Stimulated activated CD8-positive, alpha-beta memory T cell treated with anti-CD3 and anti-CD28 coated beads, Interleukin-15, amount 100 ng/mL, for 24 hours (primary cell): ENCODE measurements around the gene PAX1.

Experiments used
- DNase-seq: peaks from one replicate; pipeline ENCODE4 v3.0.0-alpha.2; 2020; ENCODE audit warnings: low read depth

Gene PAX1

DNA sequence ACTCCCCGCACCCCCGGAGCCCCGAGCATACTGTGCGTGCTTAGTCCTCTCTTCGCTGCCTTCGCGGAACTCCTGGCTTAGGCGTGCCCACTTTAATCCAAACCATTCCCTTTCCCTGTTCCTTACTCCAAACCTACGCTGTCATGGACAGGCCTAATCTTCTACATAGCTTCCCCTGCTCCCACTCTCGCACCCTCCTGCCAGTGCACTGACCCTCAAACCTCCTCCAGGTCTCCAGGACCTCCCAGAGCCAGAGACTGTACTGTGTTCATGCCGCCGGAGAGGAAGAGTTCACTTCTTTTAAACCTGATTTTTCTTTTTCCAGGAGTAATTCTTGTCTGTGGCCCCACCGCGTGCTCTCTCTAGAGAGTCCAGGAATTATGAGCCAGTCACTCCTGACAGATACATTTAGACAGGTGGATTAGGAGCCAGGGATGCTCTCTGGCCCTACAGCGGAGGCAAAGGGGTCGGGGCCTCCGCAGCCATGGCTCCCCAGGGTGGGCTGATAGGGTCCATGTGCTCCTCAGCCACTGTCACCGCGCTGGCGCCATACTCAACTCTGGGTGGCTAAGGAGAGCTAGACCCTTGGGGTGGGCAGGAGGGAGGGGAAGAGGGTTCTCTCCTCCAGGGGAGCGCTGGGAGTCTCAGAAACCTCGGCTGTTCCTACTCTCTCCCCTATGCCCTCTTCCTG, 1.6 kb upstream of the PAX1 start:
- no peak for DNase-seq

DNA sequence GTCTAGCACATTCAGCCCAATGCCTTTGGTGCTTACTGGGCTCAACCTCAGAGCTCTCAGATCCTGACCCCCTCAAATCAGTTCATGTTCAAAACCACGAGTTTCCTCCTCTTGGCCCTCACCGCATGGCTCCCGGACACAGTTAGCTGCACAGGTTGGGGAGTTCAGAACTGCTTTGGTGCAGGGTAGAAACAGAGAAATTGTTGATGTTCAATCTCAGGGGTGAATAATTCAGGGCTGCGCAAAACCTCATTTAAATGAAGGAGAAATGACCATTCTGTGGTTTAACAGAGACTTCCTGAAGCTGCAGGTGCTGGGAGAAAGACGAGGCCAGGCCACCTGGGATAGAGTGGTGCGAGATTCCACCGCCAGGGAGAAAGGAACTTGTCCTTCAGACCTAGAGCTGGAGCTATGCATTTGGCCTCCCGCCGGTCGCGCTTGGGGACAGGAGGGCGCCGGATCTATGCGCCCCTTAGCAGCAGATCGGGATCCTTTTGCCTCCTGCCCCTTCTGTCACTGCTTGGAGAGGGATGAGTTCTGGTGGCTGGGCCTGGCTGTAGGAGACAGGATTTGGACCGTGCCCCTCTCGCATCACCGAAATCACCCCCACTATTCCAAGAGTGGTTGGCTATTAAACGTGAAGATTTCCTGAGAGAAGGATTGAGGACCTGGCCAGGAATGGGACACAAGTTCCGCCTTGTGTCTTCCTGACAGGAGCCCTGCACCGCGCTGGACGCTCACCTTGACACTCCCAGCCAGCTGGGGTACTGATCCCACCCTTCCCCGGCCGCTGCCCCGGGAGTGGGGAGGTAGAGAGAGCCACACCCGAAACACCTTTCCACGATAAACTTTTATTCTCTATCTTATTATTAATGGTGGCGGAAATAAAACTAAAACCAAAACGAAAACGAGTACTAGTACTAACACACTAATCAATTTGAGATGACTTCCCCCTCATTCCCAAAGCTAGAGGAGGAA, 767 bp upstream of the PAX1 start:
- no peak for DNase-seq

DNA sequence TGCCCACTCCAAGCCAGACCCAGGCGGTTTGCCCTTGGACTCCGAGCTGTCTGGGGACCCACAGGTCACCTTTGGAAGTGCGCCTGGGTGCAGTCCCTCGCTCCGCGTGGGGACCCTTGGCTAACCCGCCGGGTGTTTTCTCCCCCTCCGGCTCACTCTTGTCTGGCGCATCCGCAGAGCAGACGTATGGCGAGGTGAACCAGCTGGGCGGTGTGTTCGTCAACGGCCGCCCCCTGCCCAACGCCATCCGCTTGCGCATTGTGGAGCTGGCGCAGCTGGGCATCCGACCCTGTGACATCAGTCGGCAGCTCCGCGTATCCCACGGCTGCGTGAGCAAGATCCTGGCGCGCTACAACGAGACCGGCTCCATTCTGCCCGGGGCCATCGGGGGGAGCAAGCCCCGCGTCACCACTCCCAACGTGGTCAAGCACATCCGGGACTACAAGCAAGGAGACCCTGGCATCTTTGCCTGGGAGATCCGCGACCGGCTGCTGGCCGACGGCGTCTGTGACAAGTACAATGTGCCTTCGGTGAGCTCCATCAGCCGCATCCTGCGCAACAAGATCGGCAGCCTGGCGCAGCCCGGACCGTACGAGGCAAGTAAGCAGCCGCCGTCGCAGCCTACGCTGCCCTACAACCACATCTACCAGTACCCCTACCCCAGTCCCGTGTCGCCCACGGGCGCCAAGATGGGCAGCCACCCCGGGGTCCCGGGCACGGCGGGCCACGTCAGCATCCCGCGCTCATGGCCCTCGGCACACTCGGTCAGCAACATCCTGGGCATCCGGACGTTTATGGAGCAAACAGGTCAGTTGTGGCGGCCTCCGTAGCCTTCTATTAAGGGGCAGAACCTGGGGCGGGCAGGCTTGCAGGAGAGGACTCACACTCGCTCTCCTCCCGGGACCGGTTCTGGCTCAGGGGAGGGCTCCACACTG, 1.1 kb downstream of the PAX1 start:
- no peak for DNase-seq

DNA sequence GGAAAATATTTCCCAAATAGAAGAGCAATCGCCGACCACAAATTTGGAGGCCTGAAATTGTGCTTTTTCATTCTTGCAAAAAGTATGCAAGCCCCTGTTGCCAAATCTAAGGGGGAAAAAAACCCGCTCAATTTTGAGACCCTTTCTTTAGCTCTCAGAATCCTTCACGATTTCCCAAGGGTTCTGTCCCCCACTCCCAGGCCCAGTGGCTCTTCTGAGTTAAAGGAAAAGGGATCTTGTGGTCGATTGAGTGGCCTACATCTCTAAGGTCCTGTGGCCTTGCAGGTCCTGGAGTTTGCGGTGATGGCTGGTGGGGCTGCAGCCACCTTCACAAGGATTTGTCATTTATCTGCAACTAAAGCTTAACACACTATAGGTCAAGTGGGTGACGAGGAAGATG, 1.8 kb downstream of the PAX1 start:
- no peak for DNase-seq

DNA sequence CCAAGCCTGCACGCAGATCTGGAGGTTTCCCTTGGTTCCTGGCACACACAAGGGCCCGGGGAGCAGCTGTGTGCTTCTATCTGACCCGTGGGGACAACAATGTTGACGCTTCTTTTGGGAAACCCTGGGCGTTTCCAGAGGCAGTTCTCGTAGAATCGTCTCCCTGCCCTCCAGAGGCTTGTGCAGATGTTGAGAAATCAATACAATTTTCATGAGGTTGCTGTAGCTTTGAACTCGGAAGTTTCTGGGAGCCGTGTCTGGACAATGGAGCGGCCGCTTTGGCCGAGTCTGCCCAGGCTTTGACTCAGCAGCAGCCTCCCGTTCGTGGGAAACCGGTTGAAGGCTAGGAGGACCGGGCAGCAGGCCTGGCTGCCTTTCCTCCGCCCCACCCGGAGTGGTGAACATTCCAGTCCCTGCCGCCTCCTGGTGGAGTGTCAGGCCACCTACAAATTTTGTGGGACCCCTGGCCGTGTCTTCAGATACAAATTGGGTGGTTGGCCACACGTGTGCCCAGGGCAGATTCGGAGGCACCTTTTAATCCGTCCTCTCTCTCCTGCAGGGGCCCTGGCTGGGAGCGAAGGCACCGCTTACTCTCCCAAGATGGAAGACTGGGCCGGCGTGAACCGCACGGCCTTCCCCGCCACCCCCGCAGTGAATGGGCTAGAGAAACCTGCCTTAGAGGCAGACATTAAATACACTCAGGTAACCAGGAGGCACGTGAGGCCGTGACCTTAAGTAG, 2.7 kb downstream of the PAX1 start:
- DNase-seq: no peak

- DNase-seq: no peak
Observed at GRCh38 chr20:21708738-21709534, 3.5 kb downstream of the PAX1 start.

GRCh38 chr20:21709535-21709904, 4.1 kb downstream of the PAX1 start:
- DNase-seq: no peak

DNA sequence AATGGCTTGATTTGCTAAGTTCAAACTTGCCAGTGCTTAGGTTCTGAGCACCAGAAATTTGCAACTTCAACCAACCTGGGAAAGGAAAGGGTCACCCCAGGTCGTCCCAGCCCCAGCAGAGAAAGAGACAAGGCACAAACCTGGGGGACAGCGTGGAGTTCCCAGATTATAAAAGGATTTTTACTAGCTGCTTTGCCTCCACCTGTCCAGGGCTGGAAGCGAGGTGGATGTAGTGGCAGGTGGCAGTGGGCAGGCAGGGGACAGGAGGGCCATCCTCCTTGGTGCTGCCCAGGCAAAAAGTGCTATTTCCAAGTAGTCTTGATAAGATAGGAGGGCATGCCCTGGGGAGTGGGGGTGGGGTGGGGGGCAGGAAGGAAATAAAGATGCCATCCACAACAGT, 4.9 kb downstream of the PAX1 start:
- DNase-seq: no peak

- no peak for DNase-seq
Observed at GRCh38 chr20:21710863-21711431, 5.5 kb downstream of the PAX1 start.

GRCh38 chr20:21712443-21713059, 7.1 kb downstream of the PAX1 start:
- no peak for DNase-seq

- DNase-seq: no peak
Observed at GRCh38 chr20:21713470-21713869, 8.0 kb downstream of the PAX1 start.

GRCh38 chr20:21713901-21714296, 8.4 kb downstream of the PAX1 start:
- DNase-seq: no peak

GRCh38 chr20:21714297-21715192, 9.1 kb downstream of the PAX1 start:
- no peak for DNase-seq

DNA sequence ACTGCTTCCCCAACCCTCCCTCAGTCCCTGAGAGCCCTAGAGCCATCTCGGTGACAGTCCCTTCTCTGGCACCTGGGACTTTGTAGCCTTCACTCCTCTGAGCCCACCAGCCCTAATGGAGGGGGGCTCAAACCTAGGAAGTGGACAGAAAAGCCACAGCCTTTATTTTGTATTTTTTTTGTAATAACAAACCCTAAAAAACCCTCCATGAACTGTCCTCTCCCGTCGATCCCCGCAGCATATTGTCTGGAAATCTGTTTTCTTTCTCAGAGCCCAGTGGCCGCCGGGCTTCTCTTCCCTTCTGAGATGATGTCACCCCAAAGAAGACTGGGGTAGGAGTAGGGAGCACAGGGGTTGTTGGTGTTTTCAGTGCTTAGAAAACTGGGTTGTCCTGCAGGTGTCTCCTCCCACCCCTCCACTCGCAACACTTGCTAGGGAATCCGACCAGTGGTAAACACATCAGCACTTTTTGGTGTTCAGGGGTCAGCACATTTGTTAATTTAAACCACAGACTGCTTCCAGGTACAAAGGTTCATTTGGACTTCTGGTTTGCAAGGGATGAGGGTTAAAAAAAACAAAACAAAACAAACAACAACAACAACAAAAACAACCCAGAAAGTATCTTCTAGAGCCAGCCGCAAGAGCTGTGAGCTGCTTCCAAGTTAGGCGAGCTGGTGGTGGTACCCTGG, 9.9 kb downstream of the PAX1 start:
- no peak for DNase-seq

GRCh38 chr20:21719592-21720214, 14.2 kb downstream of the PAX1 start:
- DNase-seq: no peak

DNA sequence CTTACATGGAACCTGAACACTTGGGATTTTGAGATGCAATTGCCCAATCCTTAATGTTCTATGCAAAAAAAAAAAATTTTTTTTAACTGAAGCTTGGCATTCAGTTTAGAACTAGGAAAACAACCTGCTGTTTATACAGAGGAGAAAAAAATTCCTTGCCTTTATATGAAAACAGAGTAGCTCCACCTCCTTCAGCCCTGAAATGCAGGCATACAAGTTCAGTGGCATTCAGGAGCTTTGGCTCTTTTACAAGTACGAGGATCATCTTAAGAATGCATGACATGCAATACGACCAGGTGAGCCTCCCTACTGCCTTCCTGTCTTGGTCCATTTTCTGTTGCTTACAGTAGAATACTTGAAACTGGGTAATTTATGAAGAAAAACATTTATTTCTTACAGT, 20.4 kb downstream of the PAX1 start:
- DNase-seq: no peak

DNA sequence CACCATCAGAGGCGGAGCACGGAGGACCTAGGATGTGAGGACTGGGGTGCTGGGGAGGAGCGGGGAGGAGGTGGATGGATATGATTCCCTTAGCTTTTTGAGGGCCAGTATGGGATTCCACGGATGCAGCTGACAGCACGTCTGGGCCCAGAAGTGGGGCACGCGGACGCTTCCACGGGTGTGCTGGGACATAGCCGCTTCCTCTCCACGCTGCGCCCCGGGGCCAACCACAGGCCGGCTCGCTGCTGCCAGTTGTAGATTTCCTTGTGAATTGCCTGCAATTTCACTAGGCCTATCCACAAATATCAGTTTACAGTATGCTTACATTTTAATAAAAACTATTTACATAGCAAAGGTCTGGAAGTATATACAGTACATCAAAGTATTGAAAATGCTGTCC, 23.9 kb downstream of the PAX1 start:
- DNase-seq: no peak

DNA sequence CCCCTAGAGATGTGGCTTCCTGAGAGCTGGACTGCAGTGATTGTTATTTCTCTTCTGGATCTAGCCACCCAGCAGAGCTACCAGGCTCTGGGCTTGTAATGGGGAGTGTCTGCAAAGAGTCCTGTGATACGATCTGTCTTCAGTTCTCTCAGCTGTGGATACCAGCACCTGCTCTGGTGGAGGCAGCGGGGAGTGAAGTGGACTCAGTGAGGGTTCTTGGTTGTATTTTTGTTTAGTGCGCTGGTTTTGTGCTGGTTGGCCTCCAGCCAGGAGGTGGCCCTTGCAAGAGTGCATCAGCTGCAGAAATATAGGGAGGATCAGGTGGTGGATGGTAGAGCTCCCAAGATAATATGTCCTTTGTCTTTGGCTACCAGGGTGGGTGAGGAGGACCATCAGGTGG, 33.7 kb downstream of the PAX1 start:
- DNase-seq: no peak
